ENCODE results near the gene MIEF2. TPM values are rescaled to one million over a fixed set of nuclear protein-coding genes. Genes with fewer than 3 reads are reported as not detected.
A peak's percentile ranks its signal among the peaks of the same experiment; 100 is the strongest.
"Not testable (repeated sequence)": the region's sequence is repeated elsewhere in the genome, so short reads cannot be mapped to it uniquely, and the experiment has no call there.

The MIEF2 gene
- total RNA-seq, 2 experiments from 2014 or later = 6.0 to 7.1 TPM

- intact Hi-C loops (cut with micrococcal nuclease) = no loop called here
- Mint-ChIP-seq H3K9me3 (no peaks in the 10 kb centered on the region), H3K4me1 (ENCODE audit: low read depth) (no peaks in the 10 kb centered on the region), H3K27ac (no peak overlapping the region), H3K36me3 (ENCODE audit: low read depth) (peaks cover 38% of the 10 kb centered on the region), H3K4me3 (no peak overlapping the region), H3K27me3 (ENCODE audit: low read depth) (no peaks in the 10 kb centered on the region)
- no peak for DNase-seq
- CTCF ChIA-PET = no interaction called here
Measured at GRCh38 chr17:18281788-18282187, 21.3 kb downstream of the MIEF2 start.

GRCh38 chr17:18285296-18285695 is 24.8 kb downstream of the MIEF2 start:
- H3K27me3 Mint-ChIP-seq (ENCODE audit: low read depth) = no peaks in the 10 kb centered on the region
- DNase-seq = no peak
- CTCF ChIA-PET = interaction anchor here (1.1 kb wide), 1 partner anchor 80 kb away, joined by 3 read pairs; no protein-coding TSS in a partner anchor
- H3K4me3 Mint-ChIP-seq = no peak overlapping the region
- peaks cover 47% of the 10 kb centered on the region for H3K36me3 Mint-ChIP-seq (ENCODE audit: low read depth)
- no peaks in the 10 kb centered on the region for H3K9me3 Mint-ChIP-seq
- peak overlapping the region; percentile 20 for H3K27ac Mint-ChIP-seq
- intact Hi-C loops (cut with micrococcal nuclease) = no loop called here
- H3K4me1 Mint-ChIP-seq (ENCODE audit: low read depth) = no peaks in the 10 kb centered on the region

- DNase-seq = no peak
- intact Hi-C loops (cut with micrococcal nuclease) = no loop called here
- Mint-ChIP-seq H3K4me1 (ENCODE audit: low read depth) (no peaks in the 10 kb centered on the region), H3K9me3 (no peaks in the 10 kb centered on the region), H3K36me3 (ENCODE audit: low read depth) (peaks cover 50% of the 10 kb centered on the region), H3K27ac (no peak overlapping the region), H3K27me3 (ENCODE audit: low read depth) (no peaks in the 10 kb centered on the region), H3K4me3 (no peak overlapping the region)
- CTCF ChIA-PET = no interaction called here
Measured at GRCh38 chr17:18291718-18292540, 31.5 kb downstream of the MIEF2 start.

GRCh38 chr17:18298061-18298460 is 37.6 kb downstream of the MIEF2 start:
- H3K4me3 Mint-ChIP-seq; H3K27me3 Mint-ChIP-seq (ENCODE audit: low read depth); H3K4me1 Mint-ChIP-seq (ENCODE audit: low read depth); H3K9me3 Mint-ChIP-seq; intact Hi-C loops (cut with micrococcal nuclease); H3K27ac Mint-ChIP-seq; DNase-seq; CTCF ChIA-PET: not testable (repeated sequence)
- H3K36me3 Mint-ChIP-seq (ENCODE audit: low read depth) = peaks cover 27% of the 10 kb centered on the region

GRCh38 chr17:18300725-18301480 is 40.4 kb downstream of the MIEF2 start:
- DNase-seq = no peak
- Mint-ChIP-seq H3K36me3 (ENCODE audit: low read depth) (peaks cover 26% of the 10 kb centered on the region), H3K27ac (no peak overlapping the region), H3K4me1 (ENCODE audit: low read depth) (no peaks in the 10 kb centered on the region), H3K27me3 (ENCODE audit: low read depth) (no peaks in the 10 kb centered on the region), H3K9me3 (no peaks in the 10 kb centered on the region), H3K4me3 (no peak overlapping the region)
- CTCF ChIA-PET = interaction anchor here (1.7 kb wide), 1 partner anchor 52 kb away, joined by 4 read pairs; no protein-coding TSS in a partner anchor
- intact Hi-C loops (cut with micrococcal nuclease) = no loop called here

- H3K36me3 Mint-ChIP-seq (ENCODE audit: low read depth) = peaks cover 24% of the 10 kb centered on the region
- intact Hi-C loops (cut with micrococcal nuclease); H3K27me3 Mint-ChIP-seq (ENCODE audit: low read depth); H3K27ac Mint-ChIP-seq; H3K9me3 Mint-ChIP-seq; H3K4me1 Mint-ChIP-seq (ENCODE audit: low read depth); DNase-seq; H3K4me3 Mint-ChIP-seq: not testable (repeated sequence)
- CTCF ChIA-PET = interaction anchor here (0.6 kb wide), 1 partner anchor 1297 kb away, joined by 3 read pairs; no protein-coding TSS in a partner anchor
Measured at GRCh38 chr17:18303206-18303605, 42.7 kb downstream of the MIEF2 start.

GRCh38 chr17:18309202-18309601 is 48.7 kb downstream of the MIEF2 start:
- intact Hi-C loops (cut with micrococcal nuclease) = no loop called here
- Mint-ChIP-seq H3K36me3 (ENCODE audit: low read depth) (peaks cover 47% of the 10 kb centered on the region), H3K27ac (no peak overlapping the region), H3K9me3 (no peaks in the 10 kb centered on the region), H3K4me3 (no peak overlapping the region), H3K27me3 (ENCODE audit: low read depth) (no peaks in the 10 kb centered on the region), H3K4me1 (ENCODE audit: low read depth) (peaks cover 33% of the 10 kb centered on the region)
- DNase-seq = no peak
- CTCF ChIA-PET = no interaction called here

- Mint-ChIP-seq H3K4me3 (peak overlapping the region; percentile 92), H3K36me3 (ENCODE audit: low read depth) (peaks cover 35% of the 10 kb centered on the region), H3K9me3 (no peaks in the 10 kb centered on the region), H3K4me1 (ENCODE audit: low read depth) (peaks cover 69% of the 10 kb centered on the region), H3K27ac (peak overlapping the region; percentile 99), H3K27me3 (ENCODE audit: low read depth) (no peaks in the 10 kb centered on the region)
- DNase-seq = peak; percentile 14
- intact Hi-C loops (cut with micrococcal nuclease) = loop anchor here (2.0 kb wide), 1 partner anchor 65 kb away; no protein-coding TSS in a partner anchor
- CTCF ChIA-PET = interaction anchor here (0.5 to 0.8 kb wide), 3 partner anchors 27 to 276 kb away, joined by 3 read pairs; partner anchors contain the start of gene MIEF2
Measured at GRCh38 chr17:18314059-18314730, 53.7 kb downstream of the MIEF2 start.

- peak within 1 kb of the TSS; percentile 92 for H3K4me3 Mint-ChIP-seq
- H3K36me3 Mint-ChIP-seq (ENCODE audit: low read depth) = peaks cover 33% of the 10 kb centered on the region
- intact Hi-C loops (cut with micrococcal nuclease) = loop anchor here (1.0 to 2.0 kb wide), 6 partner anchors 48 to 228 kb away; partner anchors contain the start of genes ALKBH5, DRG2, LLGL1 and MIEF2
- no peaks in the 10 kb centered on the region for H3K9me3 Mint-ChIP-seq
- H3K27ac Mint-ChIP-seq = peak within 1 kb of the TSS; percentile 99
- DNase-seq = peak; percentile 98
- CTCF ChIA-PET = interaction anchor here (0.5 to 0.8 kb wide), 3 partner anchors 27 to 276 kb away, joined by 3 read pairs; partner anchors contain the start of gene MIEF2
- no peaks in the 10 kb centered on the region for H3K27me3 Mint-ChIP-seq (ENCODE audit: low read depth)
- H3K4me1 Mint-ChIP-seq (ENCODE audit: low read depth) = peaks cover 75% of the 10 kb centered on the region
Measured at GRCh38 chr17:18314731-18315561, 54.5 kb downstream of the MIEF2 start, which contains the start of the genes SMCR8 and TOP3A. Gene SMCR8 (plus strand): TSS chr17:18315293. CDS start chr17:18315790, 497 bp downstream. Gene TOP3A (minus strand): TSS chr17:18314994. CDS start chr17:18314778, 216 bp downstream.

GRCh38 chr17:18315562-18315922 is 55.1 kb downstream of the MIEF2 start:
- peak overlapping the region; percentile 92 for H3K4me3 Mint-ChIP-seq
- H3K36me3 Mint-ChIP-seq (ENCODE audit: low read depth) = peaks cover 29% of the 10 kb centered on the region
- H3K27me3 Mint-ChIP-seq (ENCODE audit: low read depth) = no peaks in the 10 kb centered on the region
- CTCF ChIA-PET = no interaction called here
- peak overlapping the region; percentile 99 for H3K27ac Mint-ChIP-seq
- intact Hi-C loops (cut with micrococcal nuclease) = loop anchor here (1.0 to 2.0 kb wide), 6 partner anchors 48 to 228 kb away; partner anchors contain the start of genes ALKBH5, DRG2, LLGL1 and MIEF2
- H3K4me1 Mint-ChIP-seq (ENCODE audit: low read depth) = peaks cover 74% of the 10 kb centered on the region
- H3K9me3 Mint-ChIP-seq = no peaks in the 10 kb centered on the region
- DNase-seq = peak; percentile 13

GRCh38 chr17:18315961-18316360 is 55.5 kb downstream of the MIEF2 start:
- peak overlapping the region; percentile 99 for H3K27ac Mint-ChIP-seq
- H3K27me3 Mint-ChIP-seq (ENCODE audit: low read depth) = no peaks in the 10 kb centered on the region
- CTCF ChIA-PET = no interaction called here
- no peaks in the 10 kb centered on the region for H3K9me3 Mint-ChIP-seq
- no peak for DNase-seq
- peaks cover 26% of the 10 kb centered on the region for H3K36me3 Mint-ChIP-seq (ENCODE audit: low read depth)
- peak overlapping the region; percentile 92 for H3K4me3 Mint-ChIP-seq
- intact Hi-C loops (cut with micrococcal nuclease) = loop anchor here (1.0 to 2.0 kb wide), 6 partner anchors 47 to 229 kb away; partner anchors contain the start of genes ALKBH5, DRG2, LLGL1 and MIEF2
- H3K4me1 Mint-ChIP-seq (ENCODE audit: low read depth) = peaks cover 76% of the 10 kb centered on the region
